Measurements from ENCODE around the gene ITPR1. TPM values are rescaled to one million over a fixed set of nuclear protein-coding genes. Genes with fewer than 3 reads are reported as not detected.
A peak's percentile ranks its signal among the peaks of the same experiment; 100 is the strongest.

The ITPR1 gene
- total and polyA plus RNA-seq, 2 experiments from 2014 or later, result 1.4 to 2.5 TPM

DNA sequence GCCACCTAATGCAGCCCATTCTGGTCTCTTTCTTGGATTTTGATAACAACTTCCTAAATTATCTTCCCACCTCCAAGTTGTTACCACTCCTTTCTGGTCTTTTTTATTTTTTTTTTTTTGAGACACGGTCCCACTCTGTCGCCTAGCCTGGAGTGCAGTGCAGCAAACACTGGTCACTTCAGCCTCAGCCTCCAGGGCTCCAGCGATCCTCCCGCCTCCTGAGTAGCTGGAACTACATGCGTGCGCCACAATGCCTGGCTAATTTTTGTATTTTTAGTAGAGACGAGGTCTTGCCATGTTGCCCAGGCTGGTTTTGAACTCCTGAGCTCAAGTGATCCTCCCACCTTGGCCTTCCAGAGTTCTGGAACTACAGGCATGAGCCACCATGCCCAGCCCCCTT lies 393.3 kb downstream of the ITPR1 start:
- Histone ChIP-seq H3K36me3 (ENCODE audit: low read depth) (no peaks in the 10 kb centered on the region), H3K9ac (no peak overlapping the region), H4K20me1 (ENCODE audit: insufficient read depth) (no peaks in the 10 kb centered on the region), H3K4me3 (no peak overlapping the region), H2AFZ (no peak overlapping the region), H3K9me2 (ENCODE audit: insufficient read depth) (no peaks in the 10 kb centered on the region), H3F3A (ENCODE audit: insufficient read depth) (no peaks in the 10 kb centered on the region), H3K9me3 (ENCODE audit: low read depth) (no peaks in the 10 kb centered on the region), H3K4me2 (ENCODE audit: unreplicated experiment) (no peak overlapping the region), H3K27ac (no peak overlapping the region), H3K79me2 (ENCODE audit: insufficient read depth) (no peaks in the 10 kb centered on the region), H3K4me1 (ENCODE audit: insufficient read depth) (no peaks in the 10 kb centered on the region), H3K27me3 (replicated peaks; ENCODE audit: insufficient read depth) (no peaks in the 10 kb centered on the region)
- TF ChIP-seq EZH2phosphoT487 (IDR thresholded peaks at IDR 0.05; ENCODE audit: insufficient read depth, low read depth) (no peak), EZH2 (IDR thresholded peaks at IDR 0.05; ENCODE audit: insufficient read depth, poor library complexity, severe bottlenecking) (no peak)
- 86 to 87% methylated on average over 6 to 7 of the region's 7 CpGs for WGBS, 2 experiments (ENCODE audit: low coverage in 1 of 2, low lambda C conversion rate in 2 of 2, missing lambda C conversion rate in 2 of 2)
- in situ Hi-C loops (cut with MboI), result no loop called here
- DNase-seq, result no peak

DNA sequence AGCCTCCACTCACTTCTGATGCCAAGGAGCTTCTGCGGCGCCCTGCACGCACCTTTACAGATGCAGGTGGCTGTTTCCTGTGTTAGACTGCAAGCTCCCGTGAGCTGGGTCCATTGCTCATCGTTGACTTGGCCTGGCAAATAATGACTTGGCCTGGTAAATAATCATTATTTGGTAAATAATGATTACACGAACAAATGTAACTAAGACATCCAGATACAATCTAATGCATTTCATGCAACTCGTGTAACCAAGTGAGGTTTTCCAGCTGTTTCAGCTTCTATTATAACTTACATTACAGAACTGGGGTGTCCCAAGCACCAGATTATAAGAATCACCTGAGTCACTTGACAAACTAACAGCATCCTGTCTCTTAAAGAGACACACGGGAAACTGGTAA lies 394.0 kb downstream of the ITPR1 start:
- H3K36me3 ChIP-seq (ENCODE audit: low read depth), result no peaks in the 10 kb centered on the region
- WGBS, 2 experiments (ENCODE audit: low coverage in 1 of 2, low lambda C conversion rate in 2 of 2, missing lambda C conversion rate in 2 of 2), result 71 to 75% methylated on average over 8 of the region's 8 CpGs
- no peak overlapping the region for H3K4me2 ChIP-seq (ENCODE audit: unreplicated experiment)
- no peaks in the 10 kb centered on the region for H3K4me1 ChIP-seq (ENCODE audit: insufficient read depth)
- H3F3A ChIP-seq (ENCODE audit: insufficient read depth), result no peaks in the 10 kb centered on the region
- H3K9ac ChIP-seq, result no peak overlapping the region
- H3K27me3 ChIP-seq (replicated peaks; ENCODE audit: insufficient read depth), result no peaks in the 10 kb centered on the region
- no peak overlapping the region for H3K27ac ChIP-seq
- H3K9me3 ChIP-seq (ENCODE audit: low read depth), result no peaks in the 10 kb centered on the region
- TF ChIP-seq EZH2phosphoT487 (IDR thresholded peaks at IDR 0.05; ENCODE audit: insufficient read depth, low read depth) (no peak), EZH2 (IDR thresholded peaks at IDR 0.05; ENCODE audit: insufficient read depth, poor library complexity, severe bottlenecking) (no peak)
- H4K20me1 ChIP-seq (ENCODE audit: insufficient read depth), result no peaks in the 10 kb centered on the region
- in situ Hi-C loops (cut with MboI), result no loop called here
- no peak for DNase-seq
- H3K4me3 ChIP-seq, result no peak overlapping the region
- no peaks in the 10 kb centered on the region for H3K79me2 ChIP-seq (ENCODE audit: insufficient read depth)
- H3K9me2 ChIP-seq (ENCODE audit: insufficient read depth), result no peaks in the 10 kb centered on the region
- no peak overlapping the region for H2AFZ ChIP-seq

DNA sequence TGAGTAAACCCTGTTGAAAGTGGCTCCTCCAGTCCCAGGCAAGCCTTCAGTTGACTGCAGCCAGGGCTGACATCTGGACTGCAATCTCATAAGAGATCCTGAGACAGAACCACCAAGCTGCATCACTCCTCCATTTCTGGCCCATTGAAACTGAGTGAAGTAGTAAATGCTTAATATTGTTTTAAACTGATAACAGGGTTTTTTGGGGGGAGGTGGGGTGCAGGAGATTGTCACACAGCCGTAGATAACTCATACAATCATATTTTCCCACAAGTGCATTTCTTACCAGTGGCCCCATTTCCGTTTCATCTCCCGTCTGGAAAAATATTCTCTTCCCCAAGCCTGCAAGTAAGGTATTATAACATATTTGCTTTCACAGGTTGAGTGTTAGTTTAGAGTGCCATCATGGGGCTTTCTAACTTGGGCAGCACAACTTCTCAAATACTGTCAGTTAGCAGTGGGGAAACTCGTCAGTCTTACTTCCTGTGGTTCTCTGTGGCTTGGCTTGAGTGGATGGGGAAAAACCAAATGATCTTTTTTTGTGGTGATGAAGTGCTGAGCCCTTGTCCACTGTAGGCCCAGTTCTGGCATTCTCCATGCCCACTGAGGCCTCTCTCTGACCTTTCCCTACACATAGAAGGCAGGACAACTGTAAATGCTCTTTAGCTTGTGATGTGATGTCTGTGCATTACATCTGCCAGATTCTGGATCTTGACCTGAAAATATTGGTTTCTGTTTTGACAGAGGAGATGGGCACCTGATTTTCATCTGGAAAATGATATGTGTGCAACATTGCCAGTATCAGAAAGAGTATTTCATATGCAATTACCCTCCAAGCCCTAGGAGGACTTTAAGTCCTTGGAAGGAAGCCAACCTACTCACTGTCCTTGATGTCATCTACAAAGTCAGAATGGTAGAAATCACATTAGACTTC lies 396.0 kb downstream of the ITPR1 start:
- no peaks in the 10 kb centered on the region for H3K4me1 ChIP-seq (ENCODE audit: insufficient read depth)
- in situ Hi-C loops (cut with MboI), result no loop called here

DNA sequence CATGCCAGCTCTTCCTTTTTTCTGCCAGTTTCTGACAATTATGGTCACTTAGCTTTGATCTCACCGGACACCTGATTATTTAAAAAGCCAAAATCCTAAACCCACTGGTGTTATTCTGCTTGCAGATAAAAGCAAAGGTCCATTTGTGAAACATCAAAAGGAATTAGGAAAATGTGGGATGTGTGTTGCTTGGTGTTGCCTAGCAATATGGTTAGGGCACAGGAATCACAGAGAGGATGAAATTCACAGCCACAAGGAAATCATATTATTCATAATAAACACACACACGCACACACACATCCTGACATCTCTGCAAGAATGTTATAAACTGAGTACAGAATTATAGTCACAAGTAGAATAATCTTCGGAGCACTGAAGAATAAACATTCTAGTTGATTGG lies 396.7 kb downstream of the ITPR1 start:
- in situ Hi-C loops (cut with MboI), result no loop called here

More for the DNA sequence above, 396.0 kb downstream of the ITPR1 start:
- no peaks in the 10 kb centered on the region for H3K36me3 ChIP-seq (ENCODE audit: low read depth)
- H4K20me1 ChIP-seq (ENCODE audit: insufficient read depth), result no peaks in the 10 kb centered on the region
- no peak overlapping the region for H3K27ac ChIP-seq
- H3K27me3 ChIP-seq (replicated peaks; ENCODE audit: insufficient read depth), result no peaks in the 10 kb centered on the region
- H3K79me2 ChIP-seq (ENCODE audit: insufficient read depth), result no peaks in the 10 kb centered on the region
- H3K4me2 ChIP-seq (ENCODE audit: unreplicated experiment), result no peak overlapping the region
- H2AFZ ChIP-seq, result no peak overlapping the region
- TF ChIP-seq EZH2phosphoT487 (IDR thresholded peaks at IDR 0.05; ENCODE audit: insufficient read depth, low read depth) (no peak), EZH2 (IDR thresholded peaks at IDR 0.05; ENCODE audit: insufficient read depth, poor library complexity, severe bottlenecking) (no peak)
- no peak overlapping the region for H3K4me3 ChIP-seq
- H3F3A ChIP-seq (ENCODE audit: insufficient read depth), result no peaks in the 10 kb centered on the region
- H3K9ac ChIP-seq, result no peak overlapping the region
- H3K9me2 ChIP-seq (ENCODE audit: insufficient read depth), result no peaks in the 10 kb centered on the region
- no peaks in the 10 kb centered on the region for H3K9me3 ChIP-seq (ENCODE audit: low read depth)
- DNase-seq, result peak; percentile 42
- 85 to 91% methylated on average over 4 of the region's 4 CpGs for WGBS, 2 experiments (ENCODE audit: low coverage in 1 of 2, low lambda C conversion rate in 2 of 2, missing lambda C conversion rate in 2 of 2)

More for the DNA sequence above, 396.7 kb downstream of the ITPR1 start:
- H3K9me2 ChIP-seq (ENCODE audit: insufficient read depth), result no peaks in the 10 kb centered on the region
- no peaks in the 10 kb centered on the region for H3K27me3 ChIP-seq (replicated peaks; ENCODE audit: insufficient read depth)
- H4K20me1 ChIP-seq (ENCODE audit: insufficient read depth), result no peaks in the 10 kb centered on the region
- H3K4me3 ChIP-seq, result no peak overlapping the region
- peak; percentile 35 for DNase-seq
- no peaks in the 10 kb centered on the region for H3F3A ChIP-seq (ENCODE audit: insufficient read depth)
- no peaks in the 10 kb centered on the region for H3K9me3 ChIP-seq (ENCODE audit: low read depth)
- no peak overlapping the region for H3K27ac ChIP-seq
- no peaks in the 10 kb centered on the region for H3K79me2 ChIP-seq (ENCODE audit: insufficient read depth)
- H2AFZ ChIP-seq, result no peak overlapping the region
- no peak overlapping the region for H3K9ac ChIP-seq
- H3K4me1 ChIP-seq (ENCODE audit: insufficient read depth), result no peaks in the 10 kb centered on the region
- 53 to 61% methylated on average over 3 of the region's 3 CpGs for WGBS, 2 experiments (ENCODE audit: low coverage in 1 of 2, low lambda C conversion rate in 2 of 2, missing lambda C conversion rate in 2 of 2)
- H3K4me2 ChIP-seq (ENCODE audit: unreplicated experiment), result no peak overlapping the region
- TF ChIP-seq EZH2phosphoT487 (IDR thresholded peaks at IDR 0.05; ENCODE audit: insufficient read depth, low read depth) (no peak), EZH2 (IDR thresholded peaks at IDR 0.05; ENCODE audit: insufficient read depth, poor library complexity, severe bottlenecking) (no peak)
- H3K36me3 ChIP-seq (ENCODE audit: low read depth), result no peaks in the 10 kb centered on the region
